HEK293 (cell line): Measurements from ENCODE around the gene CHRM4.

Source experiments
- CTCF ChIA-PET: fragments of 350-600 bp; formaldehyde crosslinking; extraction: SDS; loops from one replicate; lab custom pipeline; 2021; ENCODE audit warnings: antibody characterized with exemption; lab: Yijun Ruan, JAX
- POLR2A ChIA-PET: fragments of 300-600 bp; formaldehyde crosslinking; extraction: SDS; loops from one replicate; lab custom pipeline; 2020; ENCODE audit warnings: antibody characterized with exemption, inconsistent platforms; lab: Yijun Ruan, JAX
- H3K27ac ChIP-seq: fragments of 200-500 bp; sonication (Bioruptor generic); 2 replicates; pipeline ENCODE4 v1.5.1; 2014; ENCODE audit warnings: low read depth, low read length, control low read depth, inconsistent platforms; ENCODE audit errors: extremely low read depth
- H3K36me3 ChIP-seq, 2 experiments: fragments of 200-500 bp in 1 of 2; sonication (Bioruptor generic) in 1 of 2; 1 replicate in 1 of 2; 2 replicates in 1 of 2; pipeline ENCODE4 v1.5.1; 2014 to 2017; ENCODE audit warnings: inconsistent platforms in 2 of 2, low read length in 2 of 2; ENCODE audit not compliant: control insufficient read depth in 2 of 2, insufficient read depth in 1 of 2
- H3K4me1 ChIP-seq: fragments of 200-500 bp; sonication (Bioruptor generic); 2 replicates; pipeline ENCODE4 v1.5.1; 2014; ENCODE audit warnings: mild to moderate bottlenecking, low read length, inconsistent platforms; ENCODE audit not compliant: control insufficient read depth, insufficient read depth
- H3K4me3 ChIP-seq: 2 replicates; pipeline ENCODE4 v1.5.1; 2011; ENCODE audit warnings: low read depth, mild to moderate bottlenecking, control low read depth, low read length, moderate library complexity
- H3K9me3 ChIP-seq: fragments of 200-500 bp; sonication (Bioruptor generic); 2 replicates; pipeline ENCODE4 v1.5.1; 2014; ENCODE audit warnings: low read depth, low read length, inconsistent platforms; ENCODE audit not compliant: control insufficient read depth, insufficient read depth
- BCL11B ChIP-seq: fragments of 450-650 bp; formaldehyde crosslinking; IDR thresholded peaks from 2 replicates; pipeline ENCODE4 v1.5.1; 2016; ENCODE audit warnings: low read depth, missing biosample characterization, missing genetic modification characterization
- EGR2 ChIP-seq: fragments of 450-650 bp; formaldehyde crosslinking; IDR thresholded peaks from 2 replicates; pipeline ENCODE4 v1.5.1; 2016; ENCODE audit warnings: low read depth, missing biosample characterization, missing genetic modification characterization
- OSR2 ChIP-seq: fragments of 450-650 bp; formaldehyde crosslinking; IDR thresholded peaks from 2 replicates; pipeline ENCODE4 v1.5.1; 2016; ENCODE audit warnings: missing biosample characterization, missing genetic modification characterization
- SP2 ChIP-seq: fragments of 450-650 bp; formaldehyde crosslinking; IDR thresholded peaks from 2 replicates; pipeline ENCODE4 v1.5.1; 2016; ENCODE audit warnings: missing biosample characterization, missing genetic modification characterization
- ZBTB26 ChIP-seq: fragments of 450-650 bp; formaldehyde crosslinking; optimal IDR thresholded peaks from 2 replicates; pipeline ENCODE3; 2016; ENCODE audit warnings: missing biosample characterization, mild to moderate bottlenecking, missing genetic modification characterization
- ZFHX2 ChIP-seq: fragments of 450-650 bp; formaldehyde crosslinking; conservative IDR thresholded peaks from 2 replicates; pipeline ENCODE4 v1.5.1; 2016; ENCODE audit warnings: missing biosample characterization, missing genetic modification characterization
- ZNF24 ChIP-seq: fragments of 450-650 bp; formaldehyde crosslinking; IDR thresholded peaks from 2 replicates; pipeline ENCODE4 v1.5.1; 2016; ENCODE audit warnings: missing biosample characterization, missing genetic modification characterization
- ZNF311 ChIP-seq: fragments of 450-650 bp; formaldehyde crosslinking; IDR thresholded peaks from 2 replicates; pipeline ENCODE4 v1.5.1; 2017; ENCODE audit warnings: missing biosample characterization, missing genetic modification characterization, borderline replicate concordance
- ZNF324 ChIP-seq: fragments of 450-650 bp; formaldehyde crosslinking; IDR thresholded peaks from 2 replicates; pipeline ENCODE4 v1.5.1; 2016; ENCODE audit warnings: missing biosample characterization, missing genetic modification characterization
- ZNF362 ChIP-seq: fragments of 450-650 bp; formaldehyde crosslinking; IDR thresholded peaks from 2 replicates; pipeline ENCODE4 v1.5.1; 2016; ENCODE audit warnings: missing biosample characterization, missing genetic modification characterization
- ZNF391 ChIP-seq: fragments of 450-650 bp; formaldehyde crosslinking; IDR thresholded peaks from 2 replicates; pipeline ENCODE4 v1.5.1; 2016; ENCODE audit warnings: low read depth, missing biosample characterization, missing genetic modification characterization, borderline replicate concordance
- ZNF501 ChIP-seq: fragments of 450-650 bp; formaldehyde crosslinking; IDR thresholded peaks from 2 replicates; pipeline ENCODE4 v1.5.1; 2016; ENCODE audit warnings: missing biosample characterization, missing genetic modification characterization
- ZNF518A ChIP-seq: fragments of 450-650 bp; formaldehyde crosslinking; conservative IDR thresholded peaks from 2 replicates; pipeline ENCODE4 v1.5.1; 2016; ENCODE audit warnings: low read depth, missing biosample characterization, missing genetic modification characterization
- ZNF530 ChIP-seq: fragments of 450-650 bp; formaldehyde crosslinking; IDR thresholded peaks from 2 replicates; pipeline ENCODE4 v1.5.1; 2016; ENCODE audit warnings: low read depth, missing biosample characterization, missing genetic modification characterization
- ZNF600 ChIP-seq: fragments of 450-650 bp; formaldehyde crosslinking; IDR thresholded peaks from 2 replicates; pipeline ENCODE4 v1.5.1; 2016; ENCODE audit warnings: missing biosample characterization, missing genetic modification characterization
- ZNF701 ChIP-seq: fragments of 450-650 bp; formaldehyde crosslinking; IDR thresholded peaks from 2 replicates; pipeline ENCODE4 v1.5.1; 2016; ENCODE audit warnings: missing biosample characterization, missing genetic modification characterization
- ZNF707 ChIP-seq: fragments of 450-650 bp; formaldehyde crosslinking; IDR thresholded peaks from 2 replicates; pipeline ENCODE4 v1.5.1; 2016; ENCODE audit warnings: missing biosample characterization, missing genetic modification characterization
- ZNF776 ChIP-seq: fragments of 450-650 bp; formaldehyde crosslinking; IDR thresholded peaks from 2 replicates; pipeline ENCODE4 v1.5.0; 2017; ENCODE audit warnings: missing biosample characterization, missing genetic modification characterization, borderline replicate concordance
- ZNF777 ChIP-seq: fragments of 450-650 bp; formaldehyde crosslinking; IDR thresholded peaks from 2 replicates; pipeline ENCODE4 v1.5.1; 2017; ENCODE audit warnings: missing biosample characterization, missing genetic modification characterization, borderline replicate concordance
- ZNF792 ChIP-seq: fragments of 450-650 bp; formaldehyde crosslinking; IDR thresholded peaks from 2 replicates; pipeline ENCODE4 v1.5.1; 2016; ENCODE audit warnings: missing biosample characterization, missing genetic modification characterization
- ZSCAN23 ChIP-seq: fragments of 450-650 bp; formaldehyde crosslinking; IDR thresholded peaks from 2 replicates; pipeline ENCODE4 v1.5.1; 2016; ENCODE audit warnings: missing biosample characterization, missing genetic modification characterization
- TF ChIP-seq, protein P1 (sequence below): fragments of 450-650 bp; formaldehyde crosslinking; IDR thresholded peaks from 2 replicates; pipeline ENCODE4 v1.5.1; 2016; ENCODE audit warnings: missing biosample characterization, missing genetic modification characterization
- TF ChIP-seq, protein P2 (sequence below): fragments of 450-650 bp; formaldehyde crosslinking; IDR thresholded peaks from 2 replicates; pipeline ENCODE4 v1.5.1; 2016; ENCODE audit warnings: missing biosample characterization, missing genetic modification characterization

The CHRM4 gene

DNA sequence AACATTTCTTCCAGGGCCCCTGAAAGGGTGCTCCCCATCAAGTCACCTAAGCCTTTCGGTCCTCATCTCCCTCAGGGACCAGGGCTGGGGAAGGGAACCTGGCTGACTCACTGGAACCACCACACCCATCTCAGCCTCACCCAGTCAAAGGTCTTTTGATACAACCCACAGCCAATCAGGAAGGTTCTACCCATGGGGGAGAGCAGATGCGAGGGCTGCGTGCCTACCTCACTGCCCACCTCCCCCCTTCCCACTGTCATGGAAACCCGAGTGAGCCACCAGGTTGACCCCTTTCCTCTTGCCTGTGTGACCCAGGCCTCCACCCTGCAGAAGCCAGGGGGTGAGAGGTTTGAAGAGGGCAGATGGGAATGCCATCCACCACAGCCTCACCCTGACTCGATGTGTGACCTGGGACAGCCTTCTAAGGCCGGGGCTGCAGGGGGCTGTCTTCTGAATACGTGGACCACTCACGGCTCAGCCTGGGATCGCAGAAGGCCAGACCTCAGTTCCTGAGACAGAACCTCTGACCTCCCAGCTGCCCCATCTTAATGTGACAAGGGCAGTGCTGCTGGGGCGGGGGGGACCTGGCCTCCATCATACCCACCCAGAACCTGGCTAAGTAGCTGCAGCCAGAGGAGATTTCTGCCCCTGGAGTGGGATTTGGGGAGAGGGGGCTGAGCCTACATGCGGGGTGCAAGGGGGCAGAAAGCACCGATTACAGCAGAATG, 7.4 kb downstream of the CHRM4 start (continued):
- TF ChIP-seq ZNF24 (tag by site-specific recombination) (no peak), ZNF518A (no peak), EGR2 (tag by site-specific recombination) (0 out of 2 replicates have a peak, but pooled peaks have one; percentile 12), ZNF776 (tag by site-specific recombination) (no peak), ZBTB26 (no peak), ZNF362 (tag by site-specific recombination) (no peak), ZNF311 (tag by site-specific recombination) (no peak), ZNF792 (no peak), ZNF530 (no peak), ZNF501 (no peak), ZFHX2 (tag by site-specific recombination) (0 out of 2 replicates have a peak, but pooled peaks have one; percentile 20), ZNF701 (no peak), ZSCAN23 (tag by site-specific recombination) (no peak)
- TF ChIP-seq, protein P1, sequence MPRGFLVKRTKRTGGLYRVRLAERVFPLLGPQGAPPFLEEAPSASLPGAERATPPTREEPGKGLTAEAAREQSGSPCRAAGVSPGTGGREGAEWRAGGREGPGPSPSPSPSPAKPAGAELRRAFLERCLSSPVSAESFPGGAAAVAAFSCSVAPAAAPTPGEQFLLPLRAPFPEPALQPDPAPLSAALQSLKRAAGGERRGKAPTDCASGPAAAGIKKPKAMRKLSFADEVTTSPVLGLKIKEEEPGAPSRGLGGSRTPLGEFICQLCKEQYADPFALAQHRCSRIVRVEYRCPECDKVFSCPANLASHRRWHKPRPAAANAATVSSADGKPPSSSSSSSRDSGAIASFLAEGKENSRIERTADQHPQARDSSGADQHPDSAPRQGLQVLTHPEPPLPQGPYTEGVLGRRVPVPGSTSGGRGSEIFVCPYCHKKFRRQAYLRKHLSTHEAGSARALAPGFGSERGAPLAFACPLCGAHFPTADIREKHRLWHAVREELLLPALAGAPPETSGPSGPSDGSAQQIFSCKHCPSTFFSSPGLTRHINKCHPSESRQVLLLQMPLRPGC (tag by site-specific recombination) = no peak
- TF ChIP-seq, protein P2, sequence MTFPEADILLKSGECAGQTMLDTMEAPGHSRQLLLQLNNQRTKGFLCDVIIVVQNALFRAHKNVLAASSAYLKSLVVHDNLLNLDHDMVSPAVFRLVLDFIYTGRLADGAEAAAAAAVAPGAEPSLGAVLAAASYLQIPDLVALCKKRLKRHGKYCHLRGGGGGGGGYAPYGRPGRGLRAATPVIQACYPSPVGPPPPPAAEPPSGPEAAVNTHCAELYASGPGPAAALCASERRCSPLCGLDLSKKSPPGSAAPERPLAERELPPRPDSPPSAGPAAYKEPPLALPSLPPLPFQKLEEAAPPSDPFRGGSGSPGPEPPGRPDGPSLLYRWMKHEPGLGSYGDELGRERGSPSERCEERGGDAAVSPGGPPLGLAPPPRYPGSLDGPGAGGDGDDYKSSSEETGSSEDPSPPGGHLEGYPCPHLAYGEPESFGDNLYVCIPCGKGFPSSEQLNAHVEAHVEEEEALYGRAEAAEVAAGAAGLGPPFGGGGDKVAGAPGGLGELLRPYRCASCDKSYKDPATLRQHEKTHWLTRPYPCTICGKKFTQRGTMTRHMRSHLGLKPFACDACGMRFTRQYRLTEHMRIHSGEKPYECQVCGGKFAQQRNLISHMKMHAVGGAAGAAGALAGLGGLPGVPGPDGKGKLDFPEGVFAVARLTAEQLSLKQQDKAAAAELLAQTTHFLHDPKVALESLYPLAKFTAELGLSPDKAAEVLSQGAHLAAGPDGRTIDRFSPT (tag by site-specific recombination) = peak; percentile 46; the same call in 1 of the 2 replicates

- H3K36me3 ChIP-seq = peaks cover 0 to 18% of the 10 kb centered on the region in 2 experiments; a peak in 1 of 3 replicates
- H3K9me3 ChIP-seq = no peaks in the 10 kb centered on the region
- no peak overlapping the region for H3K27ac ChIP-seq
- TF ChIP-seq ZNF600 (tag by site-specific recombination) (0 out of 2 replicates have a peak, but pooled peaks have one; percentile 45), ZNF391 (tag by site-specific recombination) (no peak), ZNF707 (tag by site-specific recombination) (no peak), ZNF777 (tag by site-specific recombination) (no peak), OSR2 (tag by site-specific recombination) (no peak), ZNF324 (tag by site-specific recombination) (no peak), SP2 (tag by site-specific recombination) (peak; percentile 37; the same call in 1 of the 2 replicates), BCL11B (tag by site-specific recombination) (no peak), ZFHX2 (tag by site-specific recombination) (no peak)
- ChIA-PET CTCF (interaction anchor here (0.6 to 2.1 kb wide), 21 partner anchors 9 to 510 kb away, joined by 3 to 13 read pairs (median 3); partner anchors contain the start of genes CHRM4 and DGKZ), POLR2A (interaction anchor here (1.3 kb wide), 1 partner anchor 9 kb away, joined by 3 read pairs; no protein-coding TSS in a partner anchor)
- no peaks in the 10 kb centered on the region for H3K4me1 ChIP-seq
- H3K4me3 ChIP-seq = no peak overlapping the region
Measured at GRCh38 chr11:46383404-46383758, 8.2 kb downstream of the CHRM4 start.
